ENCODE measurements around the gene CSNK1A1.

DNA sequence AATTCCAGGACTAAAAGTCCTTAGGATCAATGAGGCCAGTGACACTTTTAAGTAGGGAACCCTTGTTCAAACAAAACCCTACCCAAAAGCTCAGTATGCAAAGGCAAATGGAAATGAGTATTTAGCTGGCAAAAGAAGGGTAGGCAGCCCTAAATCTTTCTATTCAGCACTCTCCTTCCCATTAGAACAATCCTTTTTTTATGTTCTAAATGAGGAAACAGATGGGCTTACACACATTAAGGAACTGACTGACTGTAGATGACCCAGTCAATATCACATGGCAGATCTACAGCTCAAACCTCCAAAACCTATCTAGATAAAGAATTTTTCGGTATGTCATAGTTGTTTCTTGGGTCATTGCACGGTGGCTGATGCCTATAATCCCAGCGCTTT lies 7.2 kb downstream of the CSNK1A1 start:
- TF ChIP-seq FOXA1 (IDR thresholded peaks at IDR 0.05) (no peak), SUZ12 (IDR thresholded peaks at IDR 0.05) (no peak), FOXK2 (IDR thresholded peaks at IDR 0.05) (no peak), L3MBTL2 (conservative IDR thresholded peaks at IDR 0.05) (no peak), ZNF384 (IDR thresholded peaks at IDR 0.05) (no peak), CTBP1 (IDR thresholded peaks at IDR 0.05; ENCODE audit: borderline replicate concordance) (no peak)

Measured in HEK293T (cell line).